ENCODE data around the gene SORCS2. TPM values are rescaled to one million over a fixed set of nuclear protein-coding genes. Genes with fewer than 3 reads are reported as not detected.

Gene SORCS2
- total RNA-seq, 1 experiment from 2014 or later = not detected

- Mint-ChIP-seq H3K27ac (ENCODE audit: low read depth, unreplicated experiment) (no peak overlapping the region), H3K9me3 (ENCODE audit: unreplicated experiment) (no peaks in the 10 kb centered on the region), H3K36me3 (ENCODE audit: insufficient read depth, unreplicated experiment) (no peaks in the 10 kb centered on the region), H3K27me3 (ENCODE audit: insufficient read depth, unreplicated experiment) (no peaks in the 10 kb centered on the region), H3K4me3 (ENCODE audit: unreplicated experiment) (no peak overlapping the region), H3K4me1 (ENCODE audit: insufficient read depth, unreplicated experiment) (no peaks in the 10 kb centered on the region)
- intact Hi-C loops (cut with micrococcal nuclease) = no loop called here
- CTCF ChIA-PET = no interaction called here
- POLR2A ChIA-PET = no interaction called here
- no TSS peak for BruUV-seq (replicated peaks)
- DNase-seq (ENCODE audit: unreplicated experiment) = no peak
- no peak for TF ChIP-seq CTCF (IDR thresholded peaks at IDR 0.05; ENCODE audit: unreplicated experiment)
Measured at GRCh38 chr4:7422898-7423180, 230.5 kb downstream of the SORCS2 start.

- no peaks in the 10 kb centered on the region for H3K9me3 Mint-ChIP-seq (ENCODE audit: unreplicated experiment)
- ChIA-PET CTCF (interaction anchor here (0.7 to 1.1 kb wide), 2 partner anchors 26 to 46 kb away, joined by 3 read pairs; no protein-coding TSS in a partner anchor), POLR2A (no interaction called here)
- no peaks in the 10 kb centered on the region for H3K4me1 Mint-ChIP-seq (ENCODE audit: insufficient read depth, unreplicated experiment)
- H3K27me3 Mint-ChIP-seq (ENCODE audit: insufficient read depth, unreplicated experiment) = no peaks in the 10 kb centered on the region
- BruUV-seq (replicated peaks) = no TSS peak
- intact Hi-C loops (cut with micrococcal nuclease) = no loop called here
- H3K27ac Mint-ChIP-seq (ENCODE audit: low read depth, unreplicated experiment) = no peak overlapping the region
- no peak overlapping the region for H3K4me3 Mint-ChIP-seq (ENCODE audit: unreplicated experiment)
- no peaks in the 10 kb centered on the region for H3K36me3 Mint-ChIP-seq (ENCODE audit: insufficient read depth, unreplicated experiment)
- TF ChIP-seq CTCF (IDR thresholded peaks at IDR 0.05; ENCODE audit: unreplicated experiment) = no peak
- DNase-seq (ENCODE audit: unreplicated experiment) = no peak
Measured at GRCh38 chr4:7423391-7423790, 231.1 kb downstream of the SORCS2 start.

- H3K27ac Mint-ChIP-seq (ENCODE audit: low read depth, unreplicated experiment) = no peak overlapping the region
- no TSS peak for BruUV-seq (replicated peaks)
- intact Hi-C loops (cut with micrococcal nuclease) = no loop called here
Measured at GRCh38 chr4:7423801-7424552, 231.6 kb downstream of the SORCS2 start.

GRCh38 chr4:7424553-7425111 lies 232.3 kb downstream of the SORCS2 start:
- H3K36me3 Mint-ChIP-seq (ENCODE audit: insufficient read depth, unreplicated experiment) = no peaks in the 10 kb centered on the region
- peak; percentile 14 for DNase-seq (ENCODE audit: unreplicated experiment)
- POLR2A ChIA-PET = no interaction called here
- CTCF ChIA-PET = no interaction called here
- intact Hi-C loops (cut with micrococcal nuclease) = no loop called here
- H3K27me3 Mint-ChIP-seq (ENCODE audit: insufficient read depth, unreplicated experiment) = no peaks in the 10 kb centered on the region
- no peak overlapping the region for H3K27ac Mint-ChIP-seq (ENCODE audit: low read depth, unreplicated experiment)
- no peaks in the 10 kb centered on the region for H3K4me1 Mint-ChIP-seq (ENCODE audit: insufficient read depth, unreplicated experiment)
- no peak overlapping the region for H3K4me3 Mint-ChIP-seq (ENCODE audit: unreplicated experiment)
- TF ChIP-seq CTCF (IDR thresholded peaks at IDR 0.05; ENCODE audit: unreplicated experiment) = no peak
- no TSS peak for BruUV-seq (replicated peaks)
- H3K9me3 Mint-ChIP-seq (ENCODE audit: unreplicated experiment) = no peaks in the 10 kb centered on the region

More at GRCh38 chr4:7423801-7424552, 231.6 kb downstream of the SORCS2 start:
- DNase-seq (ENCODE audit: unreplicated experiment) = no peak
- no peaks in the 10 kb centered on the region for H3K27me3 Mint-ChIP-seq (ENCODE audit: insufficient read depth, unreplicated experiment)
- H3K9me3 Mint-ChIP-seq (ENCODE audit: unreplicated experiment) = no peaks in the 10 kb centered on the region
- no peak for TF ChIP-seq CTCF (IDR thresholded peaks at IDR 0.05; ENCODE audit: unreplicated experiment)
- H3K4me3 Mint-ChIP-seq (ENCODE audit: unreplicated experiment) = no peak overlapping the region
- ChIA-PET CTCF (interaction anchor here (0.7 to 1.1 kb wide), 2 partner anchors 26 to 47 kb away, joined by 3 read pairs; no protein-coding TSS in a partner anchor), POLR2A (no interaction called here)
- H3K36me3 Mint-ChIP-seq (ENCODE audit: insufficient read depth, unreplicated experiment) = no peaks in the 10 kb centered on the region
- H3K4me1 Mint-ChIP-seq (ENCODE audit: insufficient read depth, unreplicated experiment) = no peaks in the 10 kb centered on the region

Data from MCF 10A (cell line).